ENCODE data around the gene NUDT14.

NUDT14 gene

DNA sequence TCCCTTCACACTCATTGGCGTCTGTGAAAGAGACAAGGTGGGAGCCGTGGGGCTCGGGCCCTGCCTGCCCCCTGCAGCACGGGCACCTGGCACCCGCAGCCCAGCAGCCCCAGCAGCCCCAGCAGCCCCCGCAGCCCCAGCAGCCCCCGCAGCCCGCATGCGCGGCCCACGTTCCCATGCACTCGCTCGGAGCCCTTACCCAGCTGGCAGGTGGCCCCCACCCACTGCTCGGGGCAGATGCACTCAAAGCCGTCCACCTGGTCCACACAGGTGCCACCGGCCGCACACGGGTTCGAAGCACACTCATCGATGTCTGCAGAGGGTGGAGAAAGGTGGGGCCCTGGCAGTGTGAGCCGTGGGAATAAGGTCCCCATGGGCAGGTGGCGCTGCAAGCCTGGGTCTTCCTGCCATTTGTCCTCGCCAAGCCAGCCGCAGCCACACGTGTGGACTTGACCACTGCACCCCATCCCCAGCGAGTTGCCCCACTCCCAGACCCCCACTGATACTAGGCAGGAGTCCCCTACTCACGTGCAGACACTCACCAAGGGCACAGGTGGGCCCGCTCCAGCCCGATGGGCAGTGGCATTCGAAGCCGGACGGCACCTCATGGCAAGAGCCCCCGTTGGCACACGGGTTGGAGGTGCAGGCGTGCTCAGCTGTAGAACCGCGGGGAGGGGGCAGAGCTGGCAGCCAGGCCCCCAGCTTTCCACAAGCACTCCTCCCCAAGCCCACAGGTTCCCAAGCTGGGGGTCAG, 29.9 kb downstream of the NUDT14 start:
- no peak overlapping the region for H3K4me3 ChIP-seq (ENCODE audit: low read length)
- DNase-seq (ENCODE audit: low read depth) = no peak
- TF ChIP-seq, protein P1, sequence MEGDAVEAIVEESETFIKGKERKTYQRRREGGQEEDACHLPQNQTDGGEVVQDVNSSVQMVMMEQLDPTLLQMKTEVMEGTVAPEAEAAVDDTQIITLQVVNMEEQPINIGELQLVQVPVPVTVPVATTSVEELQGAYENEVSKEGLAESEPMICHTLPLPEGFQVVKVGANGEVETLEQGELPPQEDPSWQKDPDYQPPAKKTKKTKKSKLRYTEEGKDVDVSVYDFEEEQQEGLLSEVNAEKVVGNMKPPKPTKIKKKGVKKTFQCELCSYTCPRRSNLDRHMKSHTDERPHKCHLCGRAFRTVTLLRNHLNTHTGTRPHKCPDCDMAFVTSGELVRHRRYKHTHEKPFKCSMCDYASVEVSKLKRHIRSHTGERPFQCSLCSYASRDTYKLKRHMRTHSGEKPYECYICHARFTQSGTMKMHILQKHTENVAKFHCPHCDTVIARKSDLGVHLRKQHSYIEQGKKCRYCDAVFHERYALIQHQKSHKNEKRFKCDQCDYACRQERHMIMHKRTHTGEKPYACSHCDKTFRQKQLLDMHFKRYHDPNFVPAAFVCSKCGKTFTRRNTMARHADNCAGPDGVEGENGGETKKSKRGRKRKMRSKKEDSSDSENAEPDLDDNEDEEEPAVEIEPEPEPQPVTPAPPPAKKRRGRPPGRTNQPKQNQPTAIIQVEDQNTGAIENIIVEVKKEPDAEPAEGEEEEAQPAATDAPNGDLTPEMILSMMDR (conservative IDR thresholded peaks at IDR 0.05; ENCODE audit: low read length) = no peak

DNA sequence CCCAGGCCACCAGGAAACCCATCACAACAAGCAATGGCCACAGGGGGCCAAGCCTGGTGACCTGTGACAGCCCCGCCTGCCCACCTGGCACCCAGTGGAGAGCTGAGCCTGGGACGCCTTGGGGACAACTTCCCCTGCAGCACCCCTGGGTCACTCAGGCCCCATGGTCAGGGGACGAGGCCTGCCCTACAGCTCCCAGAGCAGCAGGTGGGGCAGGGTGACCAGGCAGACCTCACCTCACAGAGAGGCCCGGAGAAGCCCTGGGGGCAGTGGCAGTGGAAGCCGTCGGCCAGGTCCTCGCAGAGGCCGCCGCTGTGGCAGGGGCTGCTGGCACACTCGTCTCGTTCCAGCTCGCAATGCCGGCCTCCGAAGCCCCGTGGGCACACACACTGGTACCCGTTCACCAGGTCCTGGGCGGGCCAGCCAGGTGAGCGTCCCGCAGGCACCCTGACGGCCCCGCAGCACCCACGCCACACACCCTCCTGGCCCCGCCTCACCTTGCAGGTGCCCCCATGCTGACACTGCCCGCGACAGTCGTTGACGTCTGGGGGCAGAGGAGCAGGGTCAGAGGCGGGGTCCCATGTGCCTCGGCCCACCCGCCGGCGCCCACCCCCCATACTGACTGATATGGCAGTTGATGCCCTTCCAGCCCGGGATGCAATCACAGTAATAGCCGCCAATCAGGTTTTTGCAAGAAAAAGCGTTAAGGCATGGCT, 30.6 kb downstream of the NUDT14 start:
- DNase-seq (ENCODE audit: low read depth) = no peak
- no peak overlapping the region for H3K4me3 ChIP-seq (ENCODE audit: low read length)
- TF ChIP-seq, protein P1 (conservative IDR thresholded peaks at IDR 0.05; ENCODE audit: low read length) = no peak

DNA sequence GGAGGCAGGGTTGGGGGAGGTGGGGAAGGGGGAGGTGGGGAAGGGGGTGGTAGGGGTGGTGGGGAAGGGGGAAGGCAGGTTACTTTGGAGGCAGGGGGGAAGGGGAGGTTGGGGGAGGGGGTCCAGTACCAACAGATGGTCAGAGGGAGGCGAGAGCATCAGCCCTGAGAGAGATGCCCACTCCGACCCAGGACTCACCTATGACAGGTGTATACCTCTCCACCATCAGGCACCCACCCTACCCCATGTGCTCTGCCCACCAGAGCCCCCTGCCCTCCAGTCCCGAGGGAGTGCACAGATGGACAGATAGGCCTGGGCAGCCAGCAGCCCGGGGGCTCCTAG, 31.1 kb downstream of the NUDT14 start:
- DNase-seq (ENCODE audit: low read depth) = no peak
- TF ChIP-seq, protein P1 (conservative IDR thresholded peaks at IDR 0.05; ENCODE audit: low read length) = no peak
- H3K4me3 ChIP-seq (ENCODE audit: low read length) = no peak overlapping the region

DNA sequence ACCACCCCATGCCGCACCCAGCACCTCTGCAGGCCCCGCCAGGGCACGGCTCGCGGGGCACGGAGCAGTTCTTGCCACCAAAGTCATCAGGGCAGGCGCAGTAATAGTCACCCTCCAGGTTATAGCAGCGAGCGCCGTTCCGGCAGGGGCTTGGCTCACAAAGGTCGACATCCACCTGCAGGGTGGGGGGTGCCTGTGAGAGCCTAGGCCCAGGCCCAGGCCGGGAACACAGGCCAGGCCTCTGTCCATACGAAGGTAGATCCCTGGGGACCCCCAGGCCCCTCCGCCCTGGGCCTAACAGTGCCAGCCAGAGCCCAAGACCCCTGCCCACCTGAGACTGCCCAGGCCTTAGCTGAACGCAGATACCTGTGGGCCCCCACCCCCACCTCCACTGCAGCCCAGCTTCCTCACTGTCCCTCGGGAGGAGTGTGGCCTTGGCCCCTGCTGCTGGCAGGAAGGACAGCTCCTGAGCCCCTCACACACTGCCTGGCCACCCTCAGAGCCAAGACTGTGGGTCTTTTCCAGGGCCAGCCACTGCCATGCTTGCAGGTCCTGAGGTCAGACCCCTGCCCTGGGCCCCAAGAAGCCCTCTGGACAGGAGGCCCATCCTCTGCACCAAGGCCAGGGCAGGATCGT, 31.8 kb downstream of the NUDT14 start:
- DNase-seq (ENCODE audit: low read depth) = no peak
- H3K4me3 ChIP-seq (ENCODE audit: low read length) = no peak overlapping the region
- TF ChIP-seq, protein P1 (conservative IDR thresholded peaks at IDR 0.05; ENCODE audit: low read length) = no peak

DNA sequence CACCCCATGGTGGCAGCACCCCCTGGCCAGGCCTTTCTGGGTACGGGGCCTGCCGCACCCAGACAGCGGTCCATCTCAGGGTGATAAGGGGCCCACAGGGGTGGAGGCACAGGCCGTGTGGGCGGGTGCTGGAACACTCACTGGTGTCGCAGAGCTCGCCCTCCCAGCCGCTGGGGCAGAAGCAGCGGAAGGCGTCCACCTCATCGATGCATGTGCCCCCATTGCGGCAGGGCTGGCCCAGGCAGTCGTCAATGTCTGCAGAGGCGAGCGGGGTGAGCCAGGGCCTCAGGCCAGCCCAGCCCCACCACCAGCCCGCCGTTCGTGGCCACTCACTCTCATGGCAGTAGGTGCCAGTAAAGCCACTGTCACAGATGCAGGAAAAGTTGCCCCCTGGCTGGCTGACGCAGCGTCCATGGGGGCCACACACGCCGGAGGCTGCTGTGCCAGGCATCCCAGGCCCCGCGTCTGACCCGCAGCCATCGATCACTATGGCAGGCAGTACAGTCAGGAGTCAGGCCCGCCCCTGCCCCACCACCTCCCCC, 32.4 kb downstream of the NUDT14 start:
- no peak for DNase-seq (ENCODE audit: low read depth)
- TF ChIP-seq, protein P1 (conservative IDR thresholded peaks at IDR 0.05; ENCODE audit: low read length) = no peak

DNA sequence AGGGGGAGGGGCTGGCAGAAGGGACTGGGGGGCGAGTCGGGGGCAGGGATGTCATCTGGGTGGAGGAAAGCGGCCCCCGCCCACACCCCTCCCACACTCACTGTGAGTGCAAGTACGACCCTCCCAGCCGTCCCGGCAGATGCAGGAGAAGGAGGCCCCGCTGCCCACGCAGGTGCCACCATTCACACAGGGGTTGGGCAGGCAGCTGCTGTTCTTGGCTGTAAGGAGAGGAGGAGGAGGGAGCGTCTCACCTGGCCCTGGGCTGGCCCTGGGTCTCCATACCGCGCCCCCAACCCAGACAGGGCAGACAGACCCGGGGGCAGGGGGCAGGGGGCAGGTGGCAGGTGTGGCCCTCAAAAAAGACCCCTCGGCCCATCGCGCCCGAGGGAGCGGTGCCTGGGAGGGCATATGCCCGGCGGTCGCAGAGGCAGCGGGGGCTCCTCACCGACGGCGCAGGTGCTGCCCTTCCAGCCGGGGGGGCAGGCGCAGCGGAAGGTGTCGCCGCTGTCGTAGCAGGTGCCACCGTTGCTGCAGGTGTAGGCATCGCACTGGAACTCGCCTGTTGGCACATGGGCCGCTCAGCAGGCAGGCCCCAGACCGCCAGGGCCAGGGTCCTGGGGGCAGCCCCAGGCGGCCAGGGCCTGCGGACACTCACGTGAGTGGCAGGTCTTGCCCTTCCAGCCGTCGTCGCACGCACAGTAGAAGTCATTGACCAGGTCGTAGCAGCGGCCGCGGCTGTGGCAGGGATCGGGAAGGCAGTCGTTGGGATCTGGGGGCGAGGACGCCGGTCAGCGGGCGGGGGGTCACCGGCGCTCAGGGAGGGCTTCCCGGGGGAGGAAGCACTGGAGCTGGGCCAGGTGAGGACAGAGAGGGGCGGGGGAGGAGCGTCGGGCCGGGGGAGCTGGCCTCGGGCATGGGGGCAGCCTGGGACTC, 33.2 kb downstream of the NUDT14 start:
- H3K4me3 ChIP-seq (ENCODE audit: low read length) = no peak overlapping the region
- TF ChIP-seq, protein P1 (conservative IDR thresholded peaks at IDR 0.05; ENCODE audit: low read length) = no peak
- DNase-seq (ENCODE audit: low read depth) = no peak

More for the DNA sequence above, 32.4 kb downstream of the NUDT14 start:
- no peak overlapping the region for H3K4me3 ChIP-seq (ENCODE audit: low read length)
